SK-N-SH treated with all-trans-retinoic acid at 6 μM for 48 hours (cell line): ENCODE results near the gene PIKFYVE.

ENCODE experiments used
- ATAC-seq: fragments of 200-7000 bp; cut with Tn5 transposase; 3 replicates; pipeline ENCODE4 v1.9.1; 2020; ENCODE audit warnings: mild to moderate bottlenecking, moderate library complexity
- BACH2 ChIP-seq: fragments of 250-450 bp; sonication (Bioruptor Pico); IDR thresholded peaks from 2 replicates; pipeline ENCODE4 v1.9.0; 2021; ENCODE audit warnings: mild to moderate bottlenecking, borderline replicate concordance
- CREB5 ChIP-seq: fragments of 250-450 bp; sonication (Bioruptor Pico); IDR thresholded peaks from 2 replicates; pipeline ENCODE4 v1.5.1; 2020; ENCODE audit warnings: low read depth, mild to moderate bottlenecking, moderate library complexity
- CSDC2 ChIP-seq: fragments of 250-450 bp; sonication (Bioruptor Pico); IDR thresholded peaks from 2 replicates; pipeline ENCODE4 v1.5.0; 2020; ENCODE audit warnings: mild to moderate bottlenecking, moderate library complexity
- CSRNP3 ChIP-seq: fragments of 250-450 bp; sonication (Bioruptor Pico); IDR thresholded peaks from 2 replicates; pipeline ENCODE4 v1.5.1; 2021; ENCODE audit warnings: mild to moderate bottlenecking, moderate library complexity
- ESRRG ChIP-seq: fragments of 250-450 bp; sonication (Bioruptor Pico); IDR thresholded peaks from 2 replicates; pipeline ENCODE4 v1.6.1; 2021; ENCODE audit warnings: mild to moderate bottlenecking
- GLIS3 ChIP-seq: fragments of 250-450 bp; sonication (Bioruptor Pico); IDR thresholded peaks from 2 replicates; pipeline ENCODE4 v1.5.0; 2020; ENCODE audit warnings: mild to moderate bottlenecking, moderate library complexity
- ISL1 ChIP-seq: fragments of 250-450 bp; sonication (Bioruptor Pico); IDR thresholded peaks from 2 replicates; pipeline ENCODE4 v2.1.2; 2022; ENCODE audit warnings: mild to moderate bottlenecking, moderate library complexity
- OSR1 ChIP-seq: fragments of 250-450 bp; sonication (Bioruptor Pico); IDR thresholded peaks from 2 replicates; pipeline ENCODE4 v1.8.0; 2022; ENCODE audit warnings: moderate library complexity, mild to moderate bottlenecking, inconsistent platforms
- PATZ1 ChIP-seq: fragments of 250-450 bp; sonication (Bioruptor Pico); IDR thresholded peaks from 2 replicates; pipeline ENCODE4 v1.8.0; 2020; ENCODE audit warnings: mild to moderate bottlenecking, moderate library complexity, borderline replicate concordance
- POU6F1 ChIP-seq: fragments of 250-450 bp; sonication (Bioruptor Pico); IDR thresholded peaks from 2 replicates; pipeline ENCODE4 v1.8.0; 2021; ENCODE audit warnings: low read depth, mild to moderate bottlenecking, moderate library complexity, borderline replicate concordance
- PPARA ChIP-seq: fragments of 250-450 bp; sonication (Bioruptor Pico); IDR thresholded peaks from 2 replicates; pipeline ENCODE4 v1.5.0; 2020; ENCODE audit warnings: mild to moderate bottlenecking, borderline replicate concordance
- TCF4 ChIP-seq: fragments of 250-450 bp; sonication (Bioruptor Pico); IDR thresholded peaks from 2 replicates; pipeline ENCODE4 v1.8.0; 2021; ENCODE audit warnings: mild to moderate bottlenecking, moderate library complexity, borderline replicate concordance
- TOX ChIP-seq: fragments of 250-450 bp; sonication (Bioruptor Pico); IDR thresholded peaks from 2 replicates; pipeline ENCODE4 v1.8.0; 2021; ENCODE audit warnings: mild to moderate bottlenecking, moderate library complexity, borderline replicate concordance
- TSHZ2 ChIP-seq: fragments of 250-450 bp; sonication (Bioruptor Pico); IDR thresholded peaks from 2 replicates; pipeline ENCODE4 v1.5.0; 2020; ENCODE audit warnings: mild to moderate bottlenecking, moderate library complexity
- ZC3H10 ChIP-seq: fragments of 250-450 bp; sonication (Bioruptor Pico); IDR thresholded peaks from 2 replicates; pipeline ENCODE4 v1.5.1; 2021; ENCODE audit warnings: mild to moderate bottlenecking, moderate library complexity
- ZFP3 ChIP-seq: fragments of 250-450 bp; sonication (Bioruptor Pico); IDR thresholded peaks from 2 replicates; pipeline ENCODE4 v1.5.0; 2020; ENCODE audit warnings: mild to moderate bottlenecking, moderate library complexity
- ZFP30 ChIP-seq: fragments of 450-650 bp; formaldehyde crosslinking; IDR thresholded peaks from 2 replicates; pipeline ENCODE4 v1.5.0; 2022; ENCODE audit warnings: mild to moderate bottlenecking, moderate library complexity
- ZNF565 ChIP-seq: fragments of 450-650 bp; formaldehyde crosslinking; conservative IDR thresholded peaks from 2 replicates; pipeline ENCODE4 v1.5.0; 2020; ENCODE audit warnings: low read depth, mild to moderate bottlenecking, moderate library complexity
- ZNF70 ChIP-seq: fragments of 450-650 bp; formaldehyde crosslinking; IDR thresholded peaks from 2 replicates; pipeline ENCODE4 v1.5.0; 2020; ENCODE audit warnings: mild to moderate bottlenecking, moderate library complexity
- ZNF8 ChIP-seq: fragments of 450-650 bp; formaldehyde crosslinking; IDR thresholded peaks from 2 replicates; pipeline ENCODE4 v1.5.0; 2020; ENCODE audit warnings: mild to moderate bottlenecking, moderate library complexity

Gene PIKFYVE

GRCh38 chr2:208320686-208321085 lies 54.6 kb downstream of the PIKFYVE start:
- no peak for ATAC-seq
- TF ChIP-seq ZFP3 (CRISPR knock-in tag) (no peak), PPARA (CRISPR knock-in tag) (no peak), GLIS3 (CRISPR knock-in tag) (no peak), BACH2 (no peak), CREB5 (CRISPR knock-in tag) (no peak), ZNF8 (CRISPR knock-in tag) (no peak), CSDC2 (CRISPR knock-in tag) (no peak), PATZ1 (CRISPR knock-in tag) (no peak), TSHZ2 (CRISPR knock-in tag) (no peak), ISL1 (no peak), CSRNP3 (CRISPR knock-in tag) (no peak), ZNF565 (CRISPR knock-in tag) (no peak), ZNF70 (CRISPR knock-in tag) (no peak), ZC3H10 (CRISPR knock-in tag) (no peak), ESRRG (CRISPR knock-in tag) (no peak), POU6F1 (CRISPR knock-in tag) (no peak), OSR1 (CRISPR knock-in tag) (no peak), TOX (CRISPR knock-in tag) (no peak)
- TF ChIP-seq, all 23 proteins: peak for 0

GRCh38 chr2:208326016-208326415 lies 60.0 kb downstream of the PIKFYVE start:
- no peak for ATAC-seq
- TF ChIP-seq PATZ1 (CRISPR knock-in tag) (no peak), ZFP3 (CRISPR knock-in tag) (no peak), ZNF565 (CRISPR knock-in tag) (no peak), ZNF8 (CRISPR knock-in tag) (no peak), ISL1 (no peak), TCF4 (CRISPR knock-in tag) (no peak), CSDC2 (CRISPR knock-in tag) (no peak), ZNF70 (CRISPR knock-in tag) (no peak)
- TF ChIP-seq, all 23 proteins: peak for 0

- ATAC-seq: no peak
- no peak for TF ChIP-seq POU6F1 (CRISPR knock-in tag)
- TF ChIP-seq ZNF8 (CRISPR knock-in tag): no peak
- TF ChIP-seq ZC3H10 (CRISPR knock-in tag): no peak
- TF ChIP-seq ESRRG (CRISPR knock-in tag): no peak
- TF ChIP-seq PPARA (CRISPR knock-in tag): no peak
- TF ChIP-seq BACH2: no peak
- no peak for TF ChIP-seq ZFP3 (CRISPR knock-in tag)
- TF ChIP-seq ZFP30: no peak
Observed at GRCh38 chr2:208329485-208329884, 63.4 kb downstream of the PIKFYVE start.
